Measurements from ENCODE around the gene C2CD2.
"Not testable (repeated sequence)": the region's sequence is repeated elsewhere in the genome, so short reads cannot be mapped to it uniquely, and the experiment has no call there.

C2CD2 gene

DNA sequence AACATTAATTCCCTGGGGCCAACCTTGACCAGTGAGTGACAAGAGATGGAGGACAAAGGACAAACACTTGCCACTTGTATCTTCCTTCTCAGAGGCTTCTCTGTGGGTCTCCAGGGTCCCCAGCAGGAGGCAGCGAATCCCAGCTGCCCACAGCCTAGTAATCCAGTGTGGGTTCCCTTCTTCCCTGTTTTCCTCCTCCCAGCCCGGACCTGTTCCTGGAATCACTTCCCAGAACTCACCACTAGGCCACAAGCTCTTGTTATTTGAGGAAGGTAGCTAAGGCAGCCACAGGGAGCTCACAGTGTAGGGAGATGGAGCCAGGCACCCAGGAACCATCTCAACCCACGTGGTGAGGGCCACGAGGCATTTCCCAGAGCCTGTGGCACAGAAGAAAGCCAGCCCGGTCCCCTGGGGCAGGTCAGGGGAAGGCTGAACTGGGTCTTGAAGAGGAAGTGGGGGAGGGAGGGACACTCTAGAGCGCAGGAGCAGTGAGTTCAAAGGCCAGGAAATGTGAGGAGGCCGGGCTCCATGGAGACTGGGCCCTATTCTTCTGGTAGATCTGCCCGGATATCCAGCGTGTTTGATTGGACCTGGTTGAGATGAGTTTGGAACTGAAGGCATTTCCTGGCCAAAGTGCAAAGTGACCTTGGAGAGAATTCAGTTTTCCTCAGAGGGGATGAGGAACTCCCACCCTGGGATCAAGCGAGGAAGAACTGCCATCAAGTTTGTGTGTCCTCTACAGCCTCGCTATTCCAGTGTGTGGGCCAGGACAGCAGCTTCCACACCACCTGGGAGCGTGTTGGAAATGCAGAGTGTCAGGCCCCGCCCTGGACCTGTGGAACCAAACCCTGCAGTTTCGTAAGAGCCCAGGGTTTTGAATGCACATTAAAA is 20.3 kb upstream of the C2CD2 start:
- no peak for DNase-seq

DNA sequence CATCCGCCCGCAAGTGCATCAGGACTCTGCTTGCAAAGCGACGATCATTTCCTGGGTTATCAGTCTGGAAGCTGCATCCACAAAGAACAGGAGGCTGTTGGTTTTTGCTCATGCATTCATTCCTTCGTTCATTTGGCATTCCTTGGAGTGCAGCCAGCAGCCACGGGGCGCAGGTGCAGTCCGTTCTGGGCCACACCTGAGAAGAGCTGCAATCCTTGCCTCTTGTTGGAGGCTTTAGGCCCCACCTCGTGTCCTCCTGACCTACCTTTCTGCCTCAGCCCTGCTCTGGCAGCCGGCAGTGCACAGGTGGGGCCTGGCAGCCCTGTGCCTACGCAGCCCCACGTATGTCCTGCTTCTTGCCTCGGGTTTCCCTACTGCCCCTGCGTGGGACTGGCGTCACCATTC is 19.6 kb upstream of the C2CD2 start:
- no peak for DNase-seq

- no peak for DNase-seq
Measured at GRCh38 chr21:41972511-41973205, 18.8 kb upstream of the C2CD2 start.

GRCh38 chr21:41971891-41972290 is 18.1 kb upstream of the C2CD2 start:
- no peak for DNase-seq

DNA sequence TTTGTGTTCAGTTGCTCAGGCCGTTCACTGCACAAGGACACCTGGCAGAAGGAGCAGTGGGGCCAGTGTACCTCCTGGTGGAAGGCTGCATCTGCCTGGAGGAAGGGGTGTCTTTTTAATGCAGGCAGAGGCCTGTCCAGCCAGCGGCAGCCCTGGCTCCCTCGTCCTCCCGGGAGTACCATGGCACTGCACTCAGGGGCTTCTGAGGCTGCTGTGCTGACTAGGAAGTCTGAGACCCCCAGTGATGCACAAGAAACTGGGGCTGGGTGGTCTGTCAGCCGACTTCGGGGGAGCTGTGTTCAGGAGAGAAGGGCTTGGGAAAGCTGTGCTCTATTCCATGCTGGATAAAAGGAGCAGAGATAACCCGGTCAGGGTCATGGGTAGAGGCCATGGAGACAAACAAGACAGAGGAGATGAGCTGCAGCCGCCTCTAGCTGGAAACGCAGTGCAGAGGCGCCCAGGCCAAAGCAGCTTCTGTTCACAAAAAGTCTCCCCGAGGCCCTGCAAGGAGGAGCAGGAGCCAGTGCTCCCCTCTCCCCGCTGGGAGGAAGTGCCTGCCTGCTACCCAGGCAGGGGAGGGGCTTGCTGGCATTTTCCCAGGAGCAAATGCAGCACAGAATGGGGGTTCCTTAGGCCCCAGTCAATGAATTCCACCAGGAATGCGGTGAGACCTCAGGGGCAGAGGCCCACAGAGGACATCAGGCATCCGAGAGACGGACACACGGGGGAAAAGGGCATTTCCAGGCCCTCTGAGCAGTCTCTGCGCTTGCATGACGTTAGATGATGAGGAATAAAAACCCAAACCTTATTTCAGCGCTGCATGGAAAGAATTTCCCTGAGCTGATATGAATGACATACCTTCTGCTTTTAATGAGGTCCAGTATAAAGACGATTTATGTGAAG is 17.2 kb upstream of the C2CD2 start:
- no peak for DNase-seq

DNA sequence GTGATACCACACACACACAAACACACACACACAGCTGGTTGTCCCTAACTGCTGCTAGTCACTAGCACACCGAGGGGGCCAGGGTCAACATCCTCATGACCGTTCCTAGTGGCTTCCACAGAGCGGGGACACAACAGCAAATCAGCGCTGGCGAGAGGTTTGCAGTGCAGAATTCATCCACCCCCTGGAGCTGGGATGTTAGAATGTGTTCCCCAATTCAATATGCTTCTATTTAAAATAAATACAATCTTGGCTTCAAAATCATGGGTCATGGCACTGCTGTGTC is 16.2 kb upstream of the C2CD2 start:
- no peak for DNase-seq

- DNase-seq: no peak
Measured at GRCh38 chr21:41967708-41968107, 13.9 kb upstream of the C2CD2 start.

- no peak for DNase-seq
Measured at GRCh38 chr21:41966872-41967621, 13.2 kb upstream of the C2CD2 start.

DNA sequence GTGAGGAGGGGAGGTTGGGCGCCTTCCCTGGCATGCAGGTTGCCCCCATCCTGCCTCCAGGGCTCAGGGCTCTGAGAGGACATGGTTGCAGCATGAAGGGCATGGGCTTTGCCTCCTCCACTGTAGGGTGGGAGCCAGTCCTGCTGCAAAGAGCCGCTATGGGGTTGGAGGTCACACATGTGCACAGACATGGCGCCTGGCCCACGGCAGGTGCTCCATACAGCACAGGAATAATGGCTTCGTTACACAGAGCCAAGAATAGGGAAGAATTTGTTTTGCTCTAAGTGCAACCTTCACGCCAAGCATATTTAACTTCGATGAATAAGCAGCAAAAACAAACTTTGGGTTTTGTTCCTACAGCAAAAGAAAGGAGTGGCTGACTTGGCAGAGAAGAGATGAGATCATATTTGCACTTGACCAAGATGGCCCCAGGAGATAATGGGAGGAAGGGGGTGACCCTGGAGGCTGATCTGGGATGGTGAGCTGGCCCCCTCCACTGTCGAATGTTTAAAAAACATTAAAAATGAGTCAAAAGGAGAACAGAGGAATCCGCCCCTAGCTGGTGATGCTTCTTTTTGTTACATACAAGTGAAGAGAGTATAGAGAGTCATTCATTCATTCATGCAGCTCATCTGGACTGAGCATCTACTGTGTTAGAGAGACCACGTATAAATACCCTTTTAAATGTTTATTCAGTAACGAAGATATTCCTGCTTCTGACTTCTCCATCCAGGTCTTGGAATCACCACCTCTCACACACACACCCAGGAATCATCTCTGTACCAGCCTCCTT is 12.4 kb upstream of the C2CD2 start:
- no peak for DNase-seq

GRCh38 chr21:41965461-41966013 is 11.7 kb upstream of the C2CD2 start:
- no peak for DNase-seq

- DNase-seq: no peak
Measured at GRCh38 chr21:41965045-41965444, 11.2 kb upstream of the C2CD2 start.

DNA sequence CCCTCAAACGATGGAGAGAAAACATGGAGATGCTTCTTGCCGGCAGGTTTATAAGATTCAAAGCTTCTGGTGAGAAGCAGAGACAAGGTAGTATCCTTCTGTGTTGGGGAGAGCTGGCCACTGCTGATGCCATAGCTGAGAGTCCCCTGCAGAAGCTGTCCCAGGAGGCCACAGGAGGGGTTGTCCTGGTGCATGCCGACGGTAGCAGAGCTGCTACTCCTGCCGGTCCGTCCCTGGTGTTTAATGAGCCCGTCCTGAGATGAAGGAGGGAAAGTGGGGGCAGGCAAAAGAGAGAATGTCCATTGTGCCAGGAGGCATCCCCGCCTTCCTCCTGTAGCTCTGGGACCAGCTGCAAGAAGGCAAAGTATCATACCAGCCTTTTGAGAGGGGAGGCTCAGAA is 10.4 kb upstream of the C2CD2 start:
- DNase-seq: no peak

DNA sequence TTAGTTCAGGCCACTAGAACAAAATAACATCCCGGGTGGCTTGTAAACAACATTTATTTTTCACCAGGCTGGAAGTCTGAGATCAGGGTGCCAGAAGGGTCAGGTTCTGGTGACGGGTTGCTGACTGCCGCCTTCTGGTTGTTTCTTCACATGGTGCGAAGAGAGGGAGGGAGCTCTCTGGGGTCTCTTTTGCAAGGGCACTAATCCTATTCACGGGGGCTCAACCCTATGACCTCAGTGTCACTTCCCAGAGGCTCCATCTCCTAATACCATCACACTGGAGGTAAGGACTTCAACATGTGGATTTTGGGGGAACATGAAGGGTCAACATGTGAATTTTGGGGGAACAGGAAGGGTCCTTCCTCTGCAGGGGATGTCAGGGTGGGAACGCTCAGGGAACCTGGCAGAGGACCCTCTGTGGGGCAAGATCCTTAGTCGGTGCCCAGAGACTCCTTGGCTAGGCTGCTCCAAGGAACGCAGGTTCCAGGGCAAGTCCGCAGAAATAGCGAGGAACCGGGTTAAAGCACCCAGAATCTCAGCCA is 8.7 kb upstream of the C2CD2 start:
- DNase-seq: no peak

DNA sequence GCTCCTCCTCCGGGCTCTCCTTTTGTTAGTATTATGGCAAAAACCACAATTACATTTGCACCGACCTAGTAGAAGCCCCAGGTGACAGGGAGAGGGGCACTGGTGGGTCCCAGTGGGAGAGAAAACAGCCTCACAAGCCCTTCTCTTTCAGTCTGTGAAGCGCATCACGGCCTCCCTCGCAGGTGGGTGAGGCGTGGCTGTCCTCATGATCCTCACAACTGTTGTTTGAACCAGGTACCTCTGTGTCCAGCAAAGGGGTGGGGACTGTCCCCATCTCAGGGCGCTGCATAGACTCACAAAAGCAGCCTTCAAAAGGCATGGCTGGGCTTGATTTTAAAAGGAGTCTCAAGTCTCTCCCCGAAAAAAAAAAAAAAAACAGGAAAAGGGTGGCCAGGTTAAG is 7.9 kb upstream of the C2CD2 start:
- DNase-seq: no peak

GRCh38 chr21:41961282-41961701 is 7.5 kb upstream of the C2CD2 start:
- no peak for DNase-seq

DNA sequence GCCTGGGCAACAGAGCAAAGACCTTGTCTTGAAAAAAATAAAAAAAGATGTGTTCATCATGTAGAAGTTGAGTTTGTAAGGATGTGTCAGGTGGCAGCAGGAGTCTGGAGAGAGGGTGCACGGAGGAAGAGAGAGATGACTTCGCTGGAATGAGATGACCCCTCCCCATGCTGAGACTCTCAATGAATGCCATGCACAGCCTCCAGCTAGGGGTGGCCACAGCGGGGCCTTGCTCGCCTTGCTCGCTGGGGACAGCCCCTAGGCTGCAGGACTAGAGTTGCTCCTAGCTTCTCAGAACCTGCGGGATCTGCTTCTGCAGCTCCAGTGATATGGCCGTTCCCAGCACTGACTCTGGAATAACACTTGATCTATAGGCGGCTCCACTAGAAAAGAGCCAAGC is 6.6 kb upstream of the C2CD2 start:
- DNase-seq: no peak

DNA sequence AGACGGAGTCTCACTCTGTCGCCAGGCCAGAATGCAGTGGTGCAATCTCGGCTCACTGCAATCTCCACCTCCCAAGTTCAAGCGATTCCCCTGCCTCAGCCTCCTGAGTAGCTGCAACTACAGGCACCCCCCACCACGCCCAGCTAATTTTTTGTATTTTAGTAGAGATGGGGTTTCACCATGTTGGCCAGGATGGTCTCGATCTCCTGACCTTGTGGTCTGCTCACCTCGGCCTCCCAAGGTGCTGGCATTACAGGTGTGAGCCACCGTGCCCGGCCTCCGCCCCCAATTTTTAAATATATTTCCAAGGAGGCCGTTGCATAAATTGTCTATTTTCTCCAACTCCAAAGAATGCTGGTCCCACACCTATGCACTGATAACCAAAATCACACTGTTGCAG is 5.9 kb upstream of the C2CD2 start:
- DNase-seq: not testable (repeated sequence)

DNA sequence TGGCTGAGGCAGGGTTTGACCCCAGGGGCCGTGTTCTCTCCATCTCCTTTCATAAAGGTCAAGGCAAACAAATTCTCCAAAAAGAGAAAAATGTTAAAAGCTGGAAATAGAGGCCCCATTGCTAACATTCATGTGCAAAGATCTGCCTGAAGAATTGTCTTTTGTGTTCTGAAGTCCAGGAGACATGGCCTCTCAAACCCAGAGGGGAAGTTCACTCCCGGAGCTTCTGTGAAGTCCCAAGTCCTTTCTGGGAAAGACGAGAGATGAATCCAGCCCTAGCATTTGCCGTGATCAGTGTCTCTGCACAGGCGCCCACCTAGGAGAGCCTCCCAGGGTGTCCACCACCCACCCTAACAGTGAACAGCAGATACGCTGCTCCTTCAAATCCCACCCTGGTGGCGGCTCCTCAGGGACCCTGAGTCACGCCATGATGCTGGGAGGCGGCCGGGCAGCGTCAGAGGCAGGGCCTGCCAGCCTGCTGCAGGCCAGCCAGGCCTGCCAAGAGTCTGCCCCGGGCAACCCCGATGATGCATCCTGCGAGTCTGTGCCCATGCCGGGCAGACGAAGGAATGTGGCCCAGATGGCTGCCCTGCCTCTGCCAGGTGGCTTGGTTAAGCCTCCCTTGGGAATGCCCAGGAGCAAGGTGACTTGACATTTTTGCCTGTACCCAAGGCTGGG is 5.2 kb upstream of the C2CD2 start:
- DNase-seq: no peak

GRCh38 chr21:41957991-41958766 is 4.4 kb upstream of the C2CD2 start:
- DNase-seq: no peak

All from NCI-H187 treated with DMSO at 0.1 percent for 48 hours (cell line).